Activated CD8-positive, alpha-beta memory T cell treated with anti-CD3 and anti-CD28 coated beads, Interleukin-2, amount 50 U/mL, for 24 hours (primary cell): ENCODE measurements around the gene ERO1A.

Source experiments
- DNase-seq: peaks from one replicate; pipeline ENCODE4 v3.0.0-alpha.2; 2020; ENCODE audit errors: extremely low read depth

ERO1A gene

GRCh38 chr14:52602131-52602530 is 93.2 kb downstream of the ERO1A start:
- DNase-seq: no peak

- no peak for DNase-seq
These were observed 95.4 kb downstream of the ERO1A start for GRCh38 chr14:52599974-52600373.

- no peak for DNase-seq
These were observed 96.8 kb downstream of the ERO1A start for GRCh38 chr14:52598568-52598967.

- DNase-seq: no peak
These were observed 98.5 kb downstream of the ERO1A start for GRCh38 chr14:52596861-52597260.

GRCh38 chr14:52596320-52596719 is 99.0 kb downstream of the ERO1A start:
- DNase-seq: no peak

GRCh38 chr14:52590318-52590717 is 105.0 kb downstream of the ERO1A start:
- no peak for DNase-seq
